ENCODE measurements around the gene UAP1. TPM values are rescaled to one million over a fixed set of nuclear protein-coding genes. Genes with fewer than 3 reads are reported as not detected.
"Not testable (repeated sequence)": the region's sequence is repeated elsewhere in the genome, so short reads cannot be mapped to it uniquely, and the experiment has no call there.

UAP1 gene
- total RNA-seq, 4 donors from 2014 or later: 51.5 to 246 (median 61.8) TPM

- TF ChIP-seq EP300 (IDR thresholded peaks at IDR 0.05) (no peak), POLR2A (IDR thresholded peaks at IDR 0.05; ENCODE audit: low read depth) (no peak), POLR2AphosphoS5 (IDR thresholded peaks at IDR 0.05) (no peak)
- TF ChIP-seq, protein P1, sequence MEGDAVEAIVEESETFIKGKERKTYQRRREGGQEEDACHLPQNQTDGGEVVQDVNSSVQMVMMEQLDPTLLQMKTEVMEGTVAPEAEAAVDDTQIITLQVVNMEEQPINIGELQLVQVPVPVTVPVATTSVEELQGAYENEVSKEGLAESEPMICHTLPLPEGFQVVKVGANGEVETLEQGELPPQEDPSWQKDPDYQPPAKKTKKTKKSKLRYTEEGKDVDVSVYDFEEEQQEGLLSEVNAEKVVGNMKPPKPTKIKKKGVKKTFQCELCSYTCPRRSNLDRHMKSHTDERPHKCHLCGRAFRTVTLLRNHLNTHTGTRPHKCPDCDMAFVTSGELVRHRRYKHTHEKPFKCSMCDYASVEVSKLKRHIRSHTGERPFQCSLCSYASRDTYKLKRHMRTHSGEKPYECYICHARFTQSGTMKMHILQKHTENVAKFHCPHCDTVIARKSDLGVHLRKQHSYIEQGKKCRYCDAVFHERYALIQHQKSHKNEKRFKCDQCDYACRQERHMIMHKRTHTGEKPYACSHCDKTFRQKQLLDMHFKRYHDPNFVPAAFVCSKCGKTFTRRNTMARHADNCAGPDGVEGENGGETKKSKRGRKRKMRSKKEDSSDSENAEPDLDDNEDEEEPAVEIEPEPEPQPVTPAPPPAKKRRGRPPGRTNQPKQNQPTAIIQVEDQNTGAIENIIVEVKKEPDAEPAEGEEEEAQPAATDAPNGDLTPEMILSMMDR (IDR thresholded peaks at IDR 0.05): no peak
- no peaks in the 10 kb centered on the region for H3K4me1 ChIP-seq
- WGBS: 95% methylated on average over 5 of the region's 5 CpGs
- peaks cover 23 to 91% (median 78%) of the 10 kb centered on the region in 4 donors for H3K36me3 ChIP-seq
- no peak for DNase-seq (ENCODE audit: extremely low spot score)
- no peak overlapping the region for H3K27ac ChIP-seq (replicated peaks in 1 of 4)
- H3K27me3 ChIP-seq: no peaks in the 10 kb centered on the region
- intact Hi-C loops (cut with DNase I): no loop called here
- H3K9me3 ChIP-seq: no peaks in the 10 kb centered on the region
- no peak overlapping the region for H3K4me3 ChIP-seq
Measured at GRCh38 chr1:162587761-162588260, 26.3 kb downstream of the UAP1 start.

GRCh38 chr1:162590101-162590500, 28.6 kb downstream of the UAP1 start:
- H3K27me3 ChIP-seq: no peaks in the 10 kb centered on the region
- no peaks in the 10 kb centered on the region for H3K9me3 ChIP-seq
- 91% methylated on average over 3 of the region's 3 CpGs for WGBS
- no peak overlapping the region for H3K27ac ChIP-seq (replicated peaks in 1 of 4)
- no peaks in the 10 kb centered on the region for H3K4me1 ChIP-seq
- peaks cover 30 to 88% (median 74%) of the 10 kb centered on the region in 4 donors for H3K36me3 ChIP-seq
- DNase-seq (ENCODE audit: extremely low spot score): no peak
- H3K4me3 ChIP-seq: no peak overlapping the region
- intact Hi-C loops (cut with DNase I): no loop called here
- TF ChIP-seq POLR2AphosphoS5 (IDR thresholded peaks at IDR 0.05): no peak

- WGBS: 100% methylated on average over 2 of the region's 2 CpGs
- H3K36me3 ChIP-seq: peaks cover 30 to 90% (median 76%) of the 10 kb centered on the region in 4 donors
- H3K9me3 ChIP-seq: no peaks in the 10 kb centered on the region
- no peaks in the 10 kb centered on the region for H3K4me1 ChIP-seq
- TF ChIP-seq, protein P1 (IDR thresholded peaks at IDR 0.05): no peak
- TF ChIP-seq EP300 (IDR thresholded peaks at IDR 0.05): no peak
- H3K27ac ChIP-seq (replicated peaks in 1 of 4): no peak overlapping the region
- no peak overlapping the region for H3K4me3 ChIP-seq
- intact Hi-C loops (cut with DNase I): no loop called here
- H3K27me3 ChIP-seq: no peaks in the 10 kb centered on the region
- no peak for DNase-seq (ENCODE audit: extremely low spot score)
Measured at GRCh38 chr1:162590686-162591085, 29.2 kb downstream of the UAP1 start.

GRCh38 chr1:162596514-162597170, 35.1 kb downstream of the UAP1 start:
- no peaks in the 10 kb centered on the region for H3K9me3 ChIP-seq
- H3K4me1 ChIP-seq: no peaks in the 10 kb centered on the region
- H3K27ac ChIP-seq (replicated peaks in 1 of 4): no peak overlapping the region
- H3K4me3 ChIP-seq: no peak overlapping the region
- H3K27me3 ChIP-seq: no peaks in the 10 kb centered on the region
- WGBS: 72% methylated on average over 2 of the region's 2 CpGs
- H3K36me3 ChIP-seq: peaks cover 16 to 92% (median 71%) of the 10 kb centered on the region in 4 donors
- TF ChIP-seq POLR2A (IDR thresholded peaks at IDR 0.05; ENCODE audit: low read depth): no peak
- TF ChIP-seq POLR2AphosphoS5 (IDR thresholded peaks at IDR 0.05): no peak
- no peak for TF ChIP-seq EP300 (IDR thresholded peaks at IDR 0.05)
- TF ChIP-seq, protein P1 (IDR thresholded peaks at IDR 0.05): no peak
- DNase-seq (ENCODE audit: extremely low spot score): no peak
- intact Hi-C loops (cut with DNase I): no loop called here

GRCh38 chr1:162599451-162599850, 37.9 kb downstream of the UAP1 start:
- intact Hi-C loops (cut with DNase I): no loop called here
- H3K27ac ChIP-seq (replicated peaks in 1 of 4): no peak overlapping the region
- TF ChIP-seq EP300 (IDR thresholded peaks at IDR 0.05) (no peak), POLR2A (IDR thresholded peaks at IDR 0.05; ENCODE audit: low read depth) (no peak), POLR2AphosphoS5 (IDR thresholded peaks at IDR 0.05) (no peak)
- TF ChIP-seq, protein P1 (IDR thresholded peaks at IDR 0.05): no peak
- DNase-seq (ENCODE audit: extremely low spot score): no peak
- H3K36me3 ChIP-seq: peaks cover 0 to 88% (median 59%) of the 10 kb centered on the region in 4 donors
- H3K4me3 ChIP-seq: no peak overlapping the region
- H3K9me3 ChIP-seq: no peaks in the 10 kb centered on the region
- 81% methylated on average over 1 of the region's 1 CpG for WGBS
- H3K27me3 ChIP-seq: no peaks in the 10 kb centered on the region
- H3K4me1 ChIP-seq: no peaks in the 10 kb centered on the region

GRCh38 chr1:162603117-162603516, 41.6 kb downstream of the UAP1 start:
- peaks cover 0 to 55% (median 35%) of the 10 kb centered on the region in 4 donors for H3K36me3 ChIP-seq
- DNase-seq (ENCODE audit: extremely low spot score); intact Hi-C loops (cut with DNase I); H3K27me3 ChIP-seq; H3K4me3 ChIP-seq; H3K9me3 ChIP-seq; H3K27ac ChIP-seq (replicated peaks in 1 of 4): not testable (repeated sequence)
- peaks cover 0 to 16% (median 7%) of the 10 kb centered on the region in 4 donors for H3K4me1 ChIP-seq
- WGBS: 100% methylated on average over 2 of the region's 2 CpGs

Measured in esophagus muscularis mucosa (tissue), 4 donors.